Measurements from ENCODE around the gene MAPK8IP1. TPM values are rescaled to one million over a fixed set of nuclear protein-coding genes. Genes with fewer than 3 reads are reported as not detected.

The MAPK8IP1 gene
- total RNA-seq, 1 experiment from 2014 or later = 8.2 TPM

DNA sequence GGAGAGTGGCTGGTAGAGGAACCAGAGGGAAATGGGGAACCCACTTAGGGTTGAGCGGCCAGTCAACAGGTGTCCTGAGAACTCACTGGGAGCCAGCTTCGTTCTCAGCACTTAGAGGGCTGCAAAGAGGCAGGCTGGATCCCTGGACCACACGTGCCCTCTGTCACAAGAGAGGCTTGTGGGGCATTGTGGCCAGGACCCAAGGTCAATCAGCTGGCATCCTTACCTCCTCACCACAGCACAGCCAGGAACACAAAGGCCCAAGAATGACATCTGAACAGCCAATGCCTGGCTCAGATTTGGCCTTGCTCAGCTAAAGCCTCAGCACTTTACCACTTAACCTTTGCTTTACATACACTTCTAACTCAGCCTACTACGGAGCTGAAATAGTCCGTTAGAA lies 7.4 kb downstream of the MAPK8IP1 start:
- CTCF ChIA-PET = interaction anchor here (0.5 kb wide), 1 partner anchor 148 kb away, joined by 3 read pairs; no protein-coding TSS in a partner anchor
- intact Hi-C loops (cut with micrococcal nuclease; ENCODE audit: unreplicated experiment) = no loop called here
- H3K9me3 Mint-ChIP-seq (ENCODE audit: unreplicated experiment) = no peaks in the 10 kb centered on the region
- H3K4me3 Mint-ChIP-seq (ENCODE audit: unreplicated experiment) = no peak overlapping the region
- H3K36me3 Mint-ChIP-seq (ENCODE audit: insufficient read depth, unreplicated experiment) = peaks cover 4% of the 10 kb centered on the region
- TF ChIP-seq, protein P1, sequence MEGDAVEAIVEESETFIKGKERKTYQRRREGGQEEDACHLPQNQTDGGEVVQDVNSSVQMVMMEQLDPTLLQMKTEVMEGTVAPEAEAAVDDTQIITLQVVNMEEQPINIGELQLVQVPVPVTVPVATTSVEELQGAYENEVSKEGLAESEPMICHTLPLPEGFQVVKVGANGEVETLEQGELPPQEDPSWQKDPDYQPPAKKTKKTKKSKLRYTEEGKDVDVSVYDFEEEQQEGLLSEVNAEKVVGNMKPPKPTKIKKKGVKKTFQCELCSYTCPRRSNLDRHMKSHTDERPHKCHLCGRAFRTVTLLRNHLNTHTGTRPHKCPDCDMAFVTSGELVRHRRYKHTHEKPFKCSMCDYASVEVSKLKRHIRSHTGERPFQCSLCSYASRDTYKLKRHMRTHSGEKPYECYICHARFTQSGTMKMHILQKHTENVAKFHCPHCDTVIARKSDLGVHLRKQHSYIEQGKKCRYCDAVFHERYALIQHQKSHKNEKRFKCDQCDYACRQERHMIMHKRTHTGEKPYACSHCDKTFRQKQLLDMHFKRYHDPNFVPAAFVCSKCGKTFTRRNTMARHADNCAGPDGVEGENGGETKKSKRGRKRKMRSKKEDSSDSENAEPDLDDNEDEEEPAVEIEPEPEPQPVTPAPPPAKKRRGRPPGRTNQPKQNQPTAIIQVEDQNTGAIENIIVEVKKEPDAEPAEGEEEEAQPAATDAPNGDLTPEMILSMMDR (IDR thresholded peaks at IDR 0.05; ENCODE audit: insufficient read depth in 1 of 2, low read depth in 1 of 2, low read length in 1 of 2, severe bottlenecking in 1 of 2, unreplicated experiment in 1 of 2) = no peak
- no peaks in the 10 kb centered on the region for H3K9me3 ChIP-seq
- H3K36me3 ChIP-seq (ENCODE audit: control insufficient read depth, insufficient read depth, low read length) = no peaks in the 10 kb centered on the region
- H3K27me3 ChIP-seq (replicated peaks; ENCODE audit: control insufficient read depth, insufficient read depth, low read length) = no peaks in the 10 kb centered on the region
- peaks cover 6% of the 10 kb centered on the region for H3K4me1 Mint-ChIP-seq (ENCODE audit: low read depth, unreplicated experiment)
- no peaks in the 10 kb centered on the region for H3K4me1 ChIP-seq
- no TSS peak for BruUV-seq (replicated peaks)
- no peak overlapping the region for H3K27ac Mint-ChIP-seq (ENCODE audit: unreplicated experiment)
- peaks cover 2% of the 10 kb centered on the region for H3K27me3 Mint-ChIP-seq (ENCODE audit: insufficient read depth, unreplicated experiment)
- POLR2A ChIA-PET = no interaction called here
- no peak overlapping the region for H3K4me3 ChIP-seq (ENCODE audit: low read depth, low read length)
- DNase-seq = no peak

DNA sequence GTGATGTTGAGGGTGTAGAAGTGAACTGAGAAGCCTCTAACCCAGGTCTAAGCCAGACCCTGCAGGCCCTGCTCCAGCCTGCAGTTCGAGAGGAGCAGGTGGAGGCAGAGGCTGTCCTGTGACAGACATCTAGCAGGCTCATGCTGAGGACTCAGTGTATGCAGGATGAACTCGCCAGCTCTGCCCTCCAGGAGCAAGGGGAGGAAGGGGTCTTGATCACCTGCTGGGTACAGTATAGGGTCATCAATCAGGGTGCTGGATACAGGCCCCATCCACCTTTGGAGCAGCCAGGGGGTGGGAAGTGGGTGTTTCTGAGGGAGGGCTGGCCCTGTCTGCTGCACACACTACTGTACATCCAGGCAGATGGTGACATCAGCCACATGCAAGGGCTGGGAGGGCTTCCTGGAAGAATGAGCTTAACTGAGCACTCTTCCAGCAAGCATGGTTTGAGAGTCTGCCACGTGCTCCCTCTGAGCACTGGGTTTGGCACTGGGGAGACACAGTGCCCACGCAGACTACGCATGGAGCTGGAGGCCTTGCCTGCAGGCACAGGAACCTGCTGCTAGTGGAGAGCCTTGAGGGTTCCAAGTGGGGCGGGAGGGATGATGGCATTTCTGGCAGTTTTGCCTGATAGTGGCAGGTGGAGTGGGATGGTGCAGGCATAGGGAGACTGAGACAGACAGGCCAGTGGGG lies 9.2 kb downstream of the MAPK8IP1 start:
- POLR2A ChIA-PET = no interaction called here
- H3K9me3 Mint-ChIP-seq (ENCODE audit: unreplicated experiment) = no peaks in the 10 kb centered on the region
- no TSS peak for BruUV-seq (replicated peaks)
- intact Hi-C loops (cut with micrococcal nuclease; ENCODE audit: unreplicated experiment) = no loop called here
- H3K27me3 ChIP-seq (replicated peaks; ENCODE audit: control insufficient read depth, insufficient read depth, low read length) = no peaks in the 10 kb centered on the region
- TF ChIP-seq, protein P1 (IDR thresholded peaks at IDR 0.05; ENCODE audit: insufficient read depth in 1 of 2, low read depth in 1 of 2, low read length in 1 of 2, severe bottlenecking in 1 of 2, unreplicated experiment in 1 of 2) = no peak
- H3K4me3 ChIP-seq (ENCODE audit: low read depth, low read length) = no peak overlapping the region
- no peak overlapping the region for H3K4me3 Mint-ChIP-seq (ENCODE audit: unreplicated experiment)
- DNase-seq = no peak
- H3K27ac Mint-ChIP-seq (ENCODE audit: unreplicated experiment) = no peak overlapping the region
- no peaks in the 10 kb centered on the region for H3K36me3 ChIP-seq (ENCODE audit: control insufficient read depth, insufficient read depth, low read length)
- H3K9me3 ChIP-seq = no peaks in the 10 kb centered on the region
- CTCF ChIA-PET = no interaction called here
- peaks cover 4% of the 10 kb centered on the region for H3K27me3 Mint-ChIP-seq (ENCODE audit: insufficient read depth, unreplicated experiment)
- H3K4me1 Mint-ChIP-seq (ENCODE audit: low read depth, unreplicated experiment) = peaks cover 6% of the 10 kb centered on the region
- H3K36me3 Mint-ChIP-seq (ENCODE audit: insufficient read depth, unreplicated experiment) = peaks cover 4% of the 10 kb centered on the region
- peaks cover 7% of the 10 kb centered on the region for H3K4me1 ChIP-seq

DNA sequence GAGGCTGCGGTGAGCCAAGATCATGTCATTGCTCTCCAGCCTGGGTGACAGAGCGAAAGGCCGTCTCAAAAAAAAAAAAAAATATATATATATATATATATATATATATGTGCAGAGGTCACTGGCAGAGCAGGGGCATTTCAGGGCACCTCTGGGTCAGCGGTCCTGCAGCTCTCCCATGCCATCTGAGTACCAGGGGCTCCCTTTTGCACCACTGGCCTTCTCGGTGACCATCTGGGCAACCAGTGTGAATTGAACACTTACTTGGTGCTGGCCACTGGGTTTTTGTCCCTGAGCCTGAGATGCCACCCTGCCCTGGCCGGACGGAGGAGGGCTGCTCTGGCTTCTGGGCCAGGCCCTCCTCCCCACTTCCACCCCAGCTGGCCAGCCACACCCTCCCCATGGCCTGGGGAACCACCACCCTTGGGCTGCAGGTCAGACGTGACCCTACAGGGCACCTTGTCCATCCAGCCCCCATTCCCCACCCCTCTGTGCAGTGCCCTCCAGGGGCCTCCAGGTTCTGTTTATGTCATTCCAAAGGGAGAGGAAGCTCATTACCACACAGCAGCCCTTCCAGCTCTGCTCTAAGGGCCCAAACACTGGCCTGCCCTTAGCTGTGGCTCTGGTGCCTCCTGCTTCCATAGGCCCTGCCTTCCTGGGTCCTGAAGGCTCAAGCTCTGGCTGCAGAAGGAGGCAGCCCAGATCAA lies 10.3 kb downstream of the MAPK8IP1 start:
- POLR2A ChIA-PET = no interaction called here

More for the DNA sequence above, 10.3 kb downstream of the MAPK8IP1 start:
- TF ChIP-seq, protein P1 (IDR thresholded peaks at IDR 0.05; ENCODE audit: insufficient read depth in 1 of 2, low read depth in 1 of 2, low read length in 1 of 2, severe bottlenecking in 1 of 2, unreplicated experiment in 1 of 2) = no peak
- BruUV-seq (replicated peaks) = no TSS peak
- H3K9me3 ChIP-seq = no peaks in the 10 kb centered on the region
- Mint-ChIP-seq H3K9me3 (ENCODE audit: unreplicated experiment) (no peaks in the 10 kb centered on the region), H3K27me3 (ENCODE audit: insufficient read depth, unreplicated experiment) (peaks cover 4% of the 10 kb centered on the region), H3K27ac (ENCODE audit: unreplicated experiment) (no peak overlapping the region), H3K4me3 (ENCODE audit: unreplicated experiment) (no peak overlapping the region), H3K4me1 (ENCODE audit: low read depth, unreplicated experiment) (peaks cover 12% of the 10 kb centered on the region), H3K36me3 (ENCODE audit: insufficient read depth, unreplicated experiment) (peaks cover 4% of the 10 kb centered on the region)
- no peak overlapping the region for H3K4me3 ChIP-seq (ENCODE audit: low read depth, low read length)
- intact Hi-C loops (cut with micrococcal nuclease; ENCODE audit: unreplicated experiment) = no loop called here
- H3K27me3 ChIP-seq (replicated peaks; ENCODE audit: control insufficient read depth, insufficient read depth, low read length) = no peaks in the 10 kb centered on the region
- peaks cover 10% of the 10 kb centered on the region for H3K4me1 ChIP-seq
- DNase-seq = no peak
- CTCF ChIA-PET = interaction anchor here (0.6 to 1.3 kb wide), 2 partner anchors 22 to 256 kb away, joined by 3 to 5 read pairs; partner anchors contain the start of gene PEX16
- H3K36me3 ChIP-seq (ENCODE audit: control insufficient read depth, insufficient read depth, low read length) = no peaks in the 10 kb centered on the region
